ENCODE results near the gene CDKAL1. TPM values are rescaled to one million over a fixed set of nuclear protein-coding genes. Genes with fewer than 3 reads are reported as not detected.
A peak's percentile ranks its signal among the peaks of the same experiment; 100 is the strongest.
"Not testable (repeated sequence)": the region's sequence is repeated elsewhere in the genome, so short reads cannot be mapped to it uniquely, and the experiment has no call there.

CDKAL1 gene
- total and polyA plus RNA-seq, 2 donors, result 9.8 to 19.9 TPM

GRCh38 chr6:21241231-21242130 lies 707.2 kb downstream of the CDKAL1 start:
- H3K27me3 ChIP-seq (ENCODE audit: control insufficient read depth in 2 of 2, insufficient read depth in 1 of 2, low read length in 1 of 2), result no peaks in the 10 kb centered on the region
- H3K36me3 ChIP-seq (ENCODE audit: control insufficient read depth in 2 of 2, insufficient read depth in 2 of 2, low read length in 1 of 2), result no peaks in the 10 kb centered on the region
- no peaks in the 10 kb centered on the region for H3K4me1 ChIP-seq (ENCODE audit: control insufficient read depth in 2 of 2, insufficient read depth in 2 of 2, low read length in 2 of 2)
- H3K27ac ChIP-seq (ENCODE audit: low read depth in 1 of 2, low read length in 1 of 2), result no peak overlapping the region
- no peaks in the 10 kb centered on the region for H3K9me3 ChIP-seq (ENCODE audit: control insufficient read depth in 2 of 2, insufficient read depth in 1 of 2, low read length in 1 of 2)
- no peak overlapping the region for H3K4me3 ChIP-seq (ENCODE audit: low read length in 2 of 2)
- no peak for DNase-seq (ENCODE audit: low read depth in 6 of 9, low spot score in 9 of 9)
- WGBS, result 72% methylated on average over 5 of the region's 5 CpGs

DNA sequence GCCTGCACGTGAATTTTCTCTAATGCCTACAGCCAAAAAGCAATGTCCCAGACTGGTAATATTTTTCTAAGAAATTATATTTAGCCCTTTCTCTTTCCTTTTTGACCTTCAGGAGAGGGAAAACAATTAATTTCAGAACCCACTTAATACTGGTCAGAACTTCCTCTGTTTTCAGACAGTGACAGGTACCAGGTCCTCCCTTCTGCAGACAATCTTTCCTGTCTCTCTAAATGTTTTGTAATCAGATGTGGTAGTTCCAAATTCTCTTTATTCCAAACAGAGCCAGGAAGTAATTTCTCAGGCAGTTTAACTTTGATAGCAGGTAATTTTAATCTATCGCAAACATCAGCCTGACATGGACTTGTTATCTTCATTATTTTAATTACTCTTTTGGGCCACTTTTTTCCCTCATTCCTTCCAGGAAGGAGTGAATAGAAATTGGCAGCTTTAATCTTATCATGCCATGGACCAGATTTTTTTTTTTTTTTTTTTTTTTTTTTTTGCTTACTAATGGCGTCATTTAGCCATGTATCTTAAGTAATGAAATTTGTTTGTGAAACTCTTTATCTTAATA lies 710.7 kb downstream of the CDKAL1 start:
- no peaks in the 10 kb centered on the region for H3K27me3 ChIP-seq (ENCODE audit: control insufficient read depth in 2 of 2, insufficient read depth in 1 of 2, low read length in 1 of 2)
- no peaks in the 10 kb centered on the region for H3K9me3 ChIP-seq (ENCODE audit: control insufficient read depth in 2 of 2, insufficient read depth in 1 of 2, low read length in 1 of 2)
- H3K4me3 ChIP-seq (ENCODE audit: low read length in 2 of 2), result no peak overlapping the region
- WGBS, result 91% methylated on average over 3 of the region's 3 CpGs
- H3K27ac ChIP-seq (ENCODE audit: low read depth in 1 of 2, low read length in 1 of 2), result no peak overlapping the region
- no peaks in the 10 kb centered on the region for H3K4me1 ChIP-seq (ENCODE audit: control insufficient read depth in 2 of 2, insufficient read depth in 2 of 2, low read length in 2 of 2)
- DNase-seq (ENCODE audit: low read depth in 6 of 9, low spot score in 9 of 9), result no peak
- no peaks in the 10 kb centered on the region for H3K36me3 ChIP-seq (ENCODE audit: control insufficient read depth in 2 of 2, insufficient read depth in 2 of 2, low read length in 1 of 2)

GRCh38 chr6:21245488-21245887 lies 711.2 kb downstream of the CDKAL1 start:
- H3K36me3 ChIP-seq (ENCODE audit: control insufficient read depth in 2 of 2, insufficient read depth in 2 of 2, low read length in 1 of 2), result no peaks in the 10 kb centered on the region
- H3K9me3 ChIP-seq (ENCODE audit: control insufficient read depth in 2 of 2, insufficient read depth in 1 of 2, low read length in 1 of 2), result no peaks in the 10 kb centered on the region
- no peaks in the 10 kb centered on the region for H3K27me3 ChIP-seq (ENCODE audit: control insufficient read depth in 2 of 2, insufficient read depth in 1 of 2, low read length in 1 of 2)
- WGBS, result 96% methylated on average over 4 of the region's 4 CpGs
- no peaks in the 10 kb centered on the region for H3K4me1 ChIP-seq (ENCODE audit: control insufficient read depth in 2 of 2, insufficient read depth in 2 of 2, low read length in 2 of 2)
- no peak overlapping the region for H3K4me3 ChIP-seq (ENCODE audit: low read length in 2 of 2)
- no peak for DNase-seq (ENCODE audit: low read depth in 6 of 9, low spot score in 9 of 9)
- no peak overlapping the region for H3K27ac ChIP-seq (ENCODE audit: low read depth in 1 of 2, low read length in 1 of 2)

DNA sequence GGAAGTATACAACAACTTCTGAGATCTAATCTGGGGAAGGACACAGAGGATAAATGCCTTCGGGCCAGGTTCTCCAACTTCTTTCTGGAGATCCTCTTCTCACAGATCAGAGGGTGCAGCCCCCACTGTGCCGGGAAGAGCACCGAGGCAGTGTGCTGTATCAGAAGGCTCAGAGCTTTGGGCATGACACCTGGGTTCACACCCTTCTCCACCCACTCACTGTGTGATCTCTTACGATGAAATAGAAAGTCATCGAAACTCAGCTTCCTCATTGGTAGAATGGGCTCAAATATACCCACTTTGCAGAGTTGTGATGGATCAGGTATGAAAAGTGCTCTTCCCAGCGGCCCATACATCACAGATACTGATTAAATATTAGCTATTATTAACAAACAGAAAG lies 711.8 kb downstream of the CDKAL1 start:
- no peak for DNase-seq (ENCODE audit: low read depth in 6 of 9, low spot score in 9 of 9)
- Histone ChIP-seq H3K36me3 (ENCODE audit: control insufficient read depth in 2 of 2, insufficient read depth in 2 of 2, low read length in 1 of 2) (no peaks in the 10 kb centered on the region), H3K27me3 (ENCODE audit: control insufficient read depth in 2 of 2, insufficient read depth in 1 of 2, low read length in 1 of 2) (no peaks in the 10 kb centered on the region), H3K4me1 (ENCODE audit: control insufficient read depth in 2 of 2, insufficient read depth in 2 of 2, low read length in 2 of 2) (no peaks in the 10 kb centered on the region), H3K9me3 (ENCODE audit: control insufficient read depth in 2 of 2, insufficient read depth in 1 of 2, low read length in 1 of 2) (no peaks in the 10 kb centered on the region), H3K27ac (ENCODE audit: low read depth in 1 of 2, low read length in 1 of 2) (no peak overlapping the region), H3K4me3 (ENCODE audit: low read length in 2 of 2) (no peak overlapping the region)
- WGBS, result 93% methylated on average over 6 of the region's 6 CpGs

DNA sequence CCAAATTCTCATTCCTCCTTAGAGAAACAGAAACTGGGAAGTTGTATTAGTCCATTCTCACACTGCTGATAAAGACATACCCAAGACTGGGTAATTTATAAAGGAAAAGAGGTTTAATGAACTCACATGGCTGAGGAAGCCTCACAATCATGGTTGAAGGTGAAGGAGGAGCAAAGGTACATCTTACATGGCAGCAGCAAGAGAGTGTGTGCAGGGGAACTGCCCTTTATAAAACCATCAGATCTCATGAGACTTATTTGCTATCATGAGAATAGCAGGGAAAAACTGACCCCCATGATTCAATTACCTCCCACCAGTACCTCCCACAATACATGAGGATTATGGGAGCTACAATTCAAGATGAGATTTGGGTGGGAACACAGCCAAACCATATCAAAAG lies 720.2 kb downstream of the CDKAL1 start:
- not testable (repeated sequence) for H3K36me3 ChIP-seq (ENCODE audit: control insufficient read depth in 2 of 2, insufficient read depth in 2 of 2, low read length in 1 of 2); H3K9me3 ChIP-seq (ENCODE audit: control insufficient read depth in 2 of 2, insufficient read depth in 1 of 2, low read length in 1 of 2); H3K4me3 ChIP-seq (ENCODE audit: low read length in 2 of 2); H3K27ac ChIP-seq (ENCODE audit: low read depth in 1 of 2, low read length in 1 of 2); H3K4me1 ChIP-seq (ENCODE audit: control insufficient read depth in 2 of 2, insufficient read depth in 2 of 2, low read length in 2 of 2); H3K27me3 ChIP-seq (ENCODE audit: control insufficient read depth in 2 of 2, insufficient read depth in 1 of 2, low read length in 1 of 2); DNase-seq (ENCODE audit: low read depth in 6 of 9, low spot score in 9 of 9)

DNA sequence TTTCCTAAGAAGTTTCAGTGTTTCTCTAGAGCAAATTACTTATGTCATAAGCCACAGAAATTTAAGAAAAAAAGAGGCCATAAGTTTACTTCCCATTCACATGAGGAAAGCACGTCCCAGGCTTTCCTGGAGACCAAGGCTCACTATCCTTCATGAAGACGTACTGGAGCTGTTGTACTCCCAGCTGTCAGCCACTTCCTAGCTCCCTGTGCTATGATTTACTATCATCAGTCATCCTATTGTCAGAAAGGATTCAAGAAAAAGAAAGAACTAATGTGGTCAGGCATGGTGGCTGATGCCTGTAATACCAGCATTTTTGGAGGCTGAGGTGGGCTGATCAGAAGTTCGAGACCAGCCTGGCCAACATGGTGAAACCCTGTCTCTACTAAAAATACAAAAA lies 721.9 kb downstream of the CDKAL1 start:
- Histone ChIP-seq H3K4me3 (ENCODE audit: low read length in 2 of 2) (no peak overlapping the region), H3K36me3 (ENCODE audit: control insufficient read depth in 2 of 2, insufficient read depth in 2 of 2, low read length in 1 of 2) (no peaks in the 10 kb centered on the region), H3K27me3 (ENCODE audit: control insufficient read depth in 2 of 2, insufficient read depth in 1 of 2, low read length in 1 of 2) (no peaks in the 10 kb centered on the region), H3K9me3 (ENCODE audit: control insufficient read depth in 2 of 2, insufficient read depth in 1 of 2, low read length in 1 of 2) (no peaks in the 10 kb centered on the region), H3K27ac (ENCODE audit: low read depth in 1 of 2, low read length in 1 of 2) (no peak overlapping the region), H3K4me1 (ENCODE audit: control insufficient read depth in 2 of 2, insufficient read depth in 2 of 2, low read length in 2 of 2) (no peaks in the 10 kb centered on the region)
- WGBS, result 98% methylated on average over 3 of the region's 3 CpGs
- no peak for DNase-seq (ENCODE audit: low read depth in 6 of 9, low spot score in 9 of 9)

GRCh38 chr6:21257125-21257524 lies 722.9 kb downstream of the CDKAL1 start:
- Histone ChIP-seq H3K36me3 (ENCODE audit: control insufficient read depth in 2 of 2, insufficient read depth in 2 of 2, low read length in 1 of 2) (no peaks in the 10 kb centered on the region), H3K4me1 (ENCODE audit: control insufficient read depth in 2 of 2, insufficient read depth in 2 of 2, low read length in 2 of 2) (no peaks in the 10 kb centered on the region), H3K27me3 (ENCODE audit: control insufficient read depth in 2 of 2, insufficient read depth in 1 of 2, low read length in 1 of 2) (no peaks in the 10 kb centered on the region), H3K9me3 (ENCODE audit: control insufficient read depth in 2 of 2, insufficient read depth in 1 of 2, low read length in 1 of 2) (no peaks in the 10 kb centered on the region), H3K4me3 (ENCODE audit: low read length in 2 of 2) (no peak overlapping the region), H3K27ac (ENCODE audit: low read depth in 1 of 2, low read length in 1 of 2) (no peak overlapping the region)
- WGBS, result 49% methylated on average over 2 of the region's 2 CpGs
- DNase-seq (ENCODE audit: low read depth in 6 of 9, low spot score in 9 of 9), result peak in 1 of 9 donors; percentile 4

GRCh38 chr6:21258665-21259064 lies 724.4 kb downstream of the CDKAL1 start:
- Histone ChIP-seq H3K9me3 (ENCODE audit: control insufficient read depth in 2 of 2, insufficient read depth in 1 of 2, low read length in 1 of 2) (no peaks in the 10 kb centered on the region), H3K27ac (ENCODE audit: low read depth in 1 of 2, low read length in 1 of 2) (no peak overlapping the region), H3K27me3 (ENCODE audit: control insufficient read depth in 2 of 2, insufficient read depth in 1 of 2, low read length in 1 of 2) (no peaks in the 10 kb centered on the region), H3K36me3 (ENCODE audit: control insufficient read depth in 2 of 2, insufficient read depth in 2 of 2, low read length in 1 of 2) (no peaks in the 10 kb centered on the region), H3K4me3 (ENCODE audit: low read length in 2 of 2) (no peak overlapping the region), H3K4me1 (ENCODE audit: control insufficient read depth in 2 of 2, insufficient read depth in 2 of 2, low read length in 2 of 2) (no peaks in the 10 kb centered on the region)
- WGBS, result 93% methylated on average over 5 of the region's 5 CpGs
- DNase-seq (ENCODE audit: low read depth in 6 of 9, low spot score in 9 of 9), result no peak

- Histone ChIP-seq H3K27ac (ENCODE audit: low read depth in 1 of 2, low read length in 1 of 2) (no peak overlapping the region), H3K27me3 (ENCODE audit: control insufficient read depth in 2 of 2, insufficient read depth in 1 of 2, low read length in 1 of 2) (no peaks in the 10 kb centered on the region), H3K4me1 (ENCODE audit: control insufficient read depth in 2 of 2, insufficient read depth in 2 of 2, low read length in 2 of 2) (no peaks in the 10 kb centered on the region), H3K9me3 (ENCODE audit: control insufficient read depth in 2 of 2, insufficient read depth in 1 of 2, low read length in 1 of 2) (peaks cover 0 to 2% of the 10 kb centered on the region in 2 donors), H3K36me3 (ENCODE audit: control insufficient read depth in 2 of 2, insufficient read depth in 2 of 2, low read length in 1 of 2) (no peaks in the 10 kb centered on the region), H3K4me3 (ENCODE audit: low read length in 2 of 2) (no peak overlapping the region)
- WGBS, result 90% methylated on average over 2 of the region's 2 CpGs
- DNase-seq (ENCODE audit: low read depth in 6 of 9, low spot score in 9 of 9), result no peak
These were observed 725.4 kb downstream of the CDKAL1 start for GRCh38 chr6:21259660-21260059.

Data from thymus (tissue), 11 donors.